Endothelial cell of umbilical vein (primary cell): ENCODE results near the gene TSKU. TPM values are rescaled to one million over a fixed set of nuclear protein-coding genes. Genes with fewer than 3 reads are reported as not detected.

Experiments
- BruUV-seq: library from RNA; stranded (reverse); fragments of 400-500 nt; replicated peaks from 2 replicates; lab custom pipeline; 2021; lab: Mats Ljungman, UMichigan
- CTCF ChIA-PET: fragments of 300-600, 350-600 bp; sonication (Branson Sonifier 250); formaldehyde crosslinking; loops from one replicate; lab custom pipeline; 2021; ENCODE audit warnings: antibody characterized with exemption, inconsistent platforms; lab: Charles Lee
- POLR2A ChIA-PET: fragments of 300-600, 350-600 bp; sonication (Branson Sonifier 250); formaldehyde crosslinking; loops from one replicate; lab custom pipeline; 2021; ENCODE audit warnings: antibody characterized with exemption, inconsistent platforms; lab: Charles Lee
- DNase-seq: peaks from one replicate; pipeline ENCODE4 v3.0.0-alpha.2; 2011; ENCODE audit warnings: low read depth, low spot score
- FAIRE-seq: peaks from 2 replicates; lab custom pipeline; 2011; peaks lifted over from hg19 to GRCh38; lab: Jason Lieb, UNC
- H2AFZ ChIP-seq: 2 replicates; pipeline ENCODE4 v1.6.0; 2012; ENCODE audit warnings: low read depth, low read length, control low read depth, inconsistent platforms
- H3K27ac ChIP-seq: 2 replicates; pipeline ENCODE4 v1.5.1; 2011; ENCODE audit warnings: low read depth, mild to moderate bottlenecking, control low read depth, low read length, moderate library complexity; ENCODE audit not compliant: insufficient read depth
- H3K27me3 ChIP-seq, 2 experiments: 2 replicates each; pipeline versions ENCODE4 v1.6.0 to v1.6.1; 2011; ENCODE audit warnings: low read length in 2 of 2, mixed read lengths in 1 of 2; ENCODE audit not compliant: control insufficient read depth in 2 of 2, insufficient read depth in 2 of 2
- H3K36me3 ChIP-seq, 2 experiments: 2 replicates in 1 of 2; 3 replicates in 1 of 2; pipeline ENCODE4 v1.5.1; 2011; ENCODE audit warnings: low read length in 2 of 2, mild to moderate bottlenecking in 1 of 2, moderate library complexity in 1 of 2; ENCODE audit not compliant: control insufficient read depth in 2 of 2, insufficient read depth in 2 of 2; ENCODE audit errors: extremely low read depth in 1 of 2
- H3K4me1 ChIP-seq: 3 replicates; pipeline ENCODE4 v1.5.1; 2011; ENCODE audit warnings: mild to moderate bottlenecking, low read length; ENCODE audit not compliant: control insufficient read depth, insufficient read depth; ENCODE audit errors: extremely low read depth
- H3K4me2 ChIP-seq: 2 replicates; pipeline ENCODE4 v1.6.1; 2011; ENCODE audit warnings: low read length, control low read depth, mixed read lengths; ENCODE audit not compliant: insufficient read depth
- H3K4me3 ChIP-seq, 3 experiments: fragments of 200-600 bp in 1 of 3; sonication (generic), shearing (Covaris generic) in 1 of 3; replicated peaks in 1 of 3; 2 replicates each; pipeline ENCODE4 v1.5.1; 2011 to 2016; ENCODE audit warnings: control low read depth in 3 of 3, low read length in 3 of 3, mild to moderate bottlenecking in 2 of 3, inconsistent platforms in 1 of 3, low read depth in 1 of 3, moderate library complexity in 1 of 3; ENCODE audit not compliant: insufficient read depth in 1 of 3
- H3K79me2 ChIP-seq: 2 replicates; pipeline ENCODE4 v1.6.0; 2012; ENCODE audit warnings: low read length, inconsistent platforms; ENCODE audit not compliant: control insufficient read depth, insufficient read depth
- H3K9ac ChIP-seq: replicated peaks from 2 replicates; pipeline ENCODE3; 2011; ENCODE audit warnings: low read length, control low read depth; ENCODE audit not compliant: insufficient read depth; ENCODE audit errors: extremely low read depth
- H3K9me1 ChIP-seq: replicated peaks from 3 replicates; pipeline ENCODE4 v1.6.0; 2011; ENCODE audit warnings: mild to moderate bottlenecking, low read length; ENCODE audit not compliant: control insufficient read depth, insufficient read depth; ENCODE audit errors: extremely low read depth
- H3K9me3 ChIP-seq: replicated peaks from 2 replicates; pipeline ENCODE4 v1.5.1; 2012; ENCODE audit warnings: low read length, inconsistent platforms; ENCODE audit not compliant: control insufficient read depth, insufficient read depth
- H4K20me1 ChIP-seq: replicated peaks from 2 replicates; pipeline ENCODE3; 2011; ENCODE audit warnings: mild to moderate bottlenecking, low read length; ENCODE audit not compliant: control insufficient read depth, insufficient read depth; ENCODE audit errors: extremely low read depth
- EZH2 ChIP-seq: IDR thresholded peaks from 2 replicates; pipeline ENCODE4 v1.6.1; 2012; ENCODE audit warnings: borderline replicate concordance, low read depth, mild to moderate bottlenecking, moderate library complexity, low read length, inconsistent platforms; ENCODE audit not compliant: severe bottlenecking
- FOS ChIP-seq: IDR thresholded peaks from 2 replicates; pipeline ENCODE4 v1.6.1; 2011; ENCODE audit warnings: mild to moderate bottlenecking, low read length, moderate library complexity, borderline replicate concordance; ENCODE audit not compliant: insufficient read depth
- GATA2 ChIP-seq: IDR thresholded peaks from 2 replicates; pipeline ENCODE4 v1.7.0; 2011; ENCODE audit warnings: low read depth, mild to moderate bottlenecking, moderate library complexity, mixed read lengths, low read length; ENCODE audit not compliant: insufficient read length, insufficient read depth
- JUN ChIP-seq: IDR thresholded peaks from 2 replicates; pipeline ENCODE4 v1.6.1; 2011; ENCODE audit warnings: borderline replicate concordance, low read depth; ENCODE audit not compliant: insufficient read length, insufficient read depth
- MYC ChIP-seq: IDR thresholded peaks from one replicate; pipeline ENCODE4 v1.6.1; 2011; ENCODE audit warnings: mild to moderate bottlenecking, low read depth, low read length
- POLR2A ChIP-seq: IDR thresholded peaks from 2 replicates; pipeline ENCODE4 v1.6.1; 2012; ENCODE audit warnings: low read depth, mild to moderate bottlenecking, control low read depth, low read length
- POLR2AphosphoS5 ChIP-seq: IDR thresholded peaks from 2 replicates; pipeline ENCODE4 v1.6.1; 2012; ENCODE audit warnings: low read depth, mild to moderate bottlenecking, control low read depth, low read length, moderate library complexity; ENCODE audit not compliant: insufficient read depth
- dilution Hi-C: fragments of 300-500 bp; cut with MboI; formaldehyde crosslinking; loops from one replicate; pipeline ENCODE4 v1.15.0; 2019; ENCODE audit warnings: low sequenced_read_pairs; ENCODE audit not compliant: extremely low pct_ligation_motif_present
- intact Hi-C: fragments of 100-400 bp; cut with micrococcal nuclease; formaldehyde crosslinking; loops from one replicate; pipeline ENCODE4 v1.10.0; 2022
- polyA plus RNA-seq, 4 experiments: library from polyadenylated mRNA; depleted of rRNA in 3 of 4; stranded (reverse) in 3 of 4; unstranded in 1 of 4; fragments of >200 nt; gene quantifications; 2 replicates each; pipeline versions ENCODE4 v1.2.1 to v1.2.3, GENCODE V29; 2011 to 2012; ENCODE audit warnings: missing spikeins in 1 of 4
- total RNA-seq: library from RNA; stranded (reverse); gene quantifications from 2 replicates; pipeline ENCODE4 v1.2.3, GENCODE V29; 2021
- TF ChIP-seq, protein P1 (sequence below): IDR thresholded peaks from 2 replicates; pipeline ENCODE4 v1.6.1; 2011; ENCODE audit not compliant: insufficient read depth, insufficient read length
- TF ChIP-seq, protein P2 (sequence below), 2 donors: IDR thresholded peaks; 1 replicate in 1 of 2; 2 replicates in 1 of 2; pipeline ENCODE4 v1.5.1; 2011; ENCODE audit warnings: low read length in 2 of 2, mild to moderate bottlenecking in 2 of 2, moderate library complexity in 2 of 2, control low read depth in 1 of 2, inconsistent platforms in 1 of 2, low read depth in 1 of 2; ENCODE audit not compliant: insufficient read depth in 1 of 2; ENCODE audit errors: extremely low read depth in 1 of 2

TSKU gene
- total and polyA plus RNA-seq, 2 donors (not counting 3 experiments of a cell fraction or from before 2014, with no cell fraction given): 16.2 to 21.2 TPM

DNA sequence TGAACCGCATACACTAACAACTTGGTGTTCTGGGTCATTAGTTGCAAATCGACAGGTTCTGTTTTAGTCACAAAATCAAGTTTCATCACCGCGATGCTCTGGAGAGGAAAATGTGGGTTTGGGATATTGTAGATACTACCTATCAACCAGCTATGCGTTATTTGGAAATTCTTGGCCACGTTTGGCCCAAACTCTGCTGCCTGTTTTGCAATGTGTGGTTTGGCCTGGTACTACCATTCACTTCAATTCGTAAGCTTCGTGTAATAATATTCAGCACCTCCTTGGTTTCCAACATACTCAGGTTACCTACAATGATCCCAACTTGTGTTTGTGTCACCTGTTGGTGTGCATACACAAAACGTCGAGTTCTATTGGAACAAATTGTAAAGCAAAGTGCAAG, 61.4 kb downstream of the TSKU start:
- BruUV-seq: no TSS peak
- CTCF ChIA-PET: interaction anchor here (5.2 kb wide), 1 partner anchor 75 kb away, joined by 26 read pairs; no protein-coding TSS in a partner anchor
- Histone ChIP-seq H3K4me3 (no peak overlapping the region), H3K4me2 (no peak overlapping the region), H3K9me1 (no peaks in the 10 kb centered on the region), H2AFZ (no peak overlapping the region), H3K9me3 (no peaks in the 10 kb centered on the region), H3K4me1 (peaks cover 8% of the 10 kb centered on the region), H3K27ac (no peak overlapping the region), H3K79me2 (no peaks in the 10 kb centered on the region), H3K36me3 (no peaks in the 10 kb centered on the region), H3K9ac (no peak overlapping the region), H3K27me3 (no peaks in the 10 kb centered on the region), H4K20me1 (no peaks in the 10 kb centered on the region)
- POLR2A ChIA-PET: no interaction called here
- dilution Hi-C loops (no loop called here), intact Hi-C loops (no loop called here)
- TF ChIP-seq MYC (no peak), POLR2A (no peak), JUN (no peak), EZH2 (no peak), POLR2AphosphoS5 (no peak), GATA2 (no peak), FOS (no peak)
- TF ChIP-seq, protein P1, sequence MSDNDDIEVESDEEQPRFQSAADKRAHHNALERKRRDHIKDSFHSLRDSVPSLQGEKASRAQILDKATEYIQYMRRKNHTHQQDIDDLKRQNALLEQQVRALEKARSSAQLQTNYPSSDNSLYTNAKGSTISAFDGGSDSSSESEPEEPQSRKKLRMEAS: no peak
- TF ChIP-seq, protein P2, sequence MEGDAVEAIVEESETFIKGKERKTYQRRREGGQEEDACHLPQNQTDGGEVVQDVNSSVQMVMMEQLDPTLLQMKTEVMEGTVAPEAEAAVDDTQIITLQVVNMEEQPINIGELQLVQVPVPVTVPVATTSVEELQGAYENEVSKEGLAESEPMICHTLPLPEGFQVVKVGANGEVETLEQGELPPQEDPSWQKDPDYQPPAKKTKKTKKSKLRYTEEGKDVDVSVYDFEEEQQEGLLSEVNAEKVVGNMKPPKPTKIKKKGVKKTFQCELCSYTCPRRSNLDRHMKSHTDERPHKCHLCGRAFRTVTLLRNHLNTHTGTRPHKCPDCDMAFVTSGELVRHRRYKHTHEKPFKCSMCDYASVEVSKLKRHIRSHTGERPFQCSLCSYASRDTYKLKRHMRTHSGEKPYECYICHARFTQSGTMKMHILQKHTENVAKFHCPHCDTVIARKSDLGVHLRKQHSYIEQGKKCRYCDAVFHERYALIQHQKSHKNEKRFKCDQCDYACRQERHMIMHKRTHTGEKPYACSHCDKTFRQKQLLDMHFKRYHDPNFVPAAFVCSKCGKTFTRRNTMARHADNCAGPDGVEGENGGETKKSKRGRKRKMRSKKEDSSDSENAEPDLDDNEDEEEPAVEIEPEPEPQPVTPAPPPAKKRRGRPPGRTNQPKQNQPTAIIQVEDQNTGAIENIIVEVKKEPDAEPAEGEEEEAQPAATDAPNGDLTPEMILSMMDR (IDR thresholded peaks at IDR 0.05; ENCODE audit: extremely low read depth in 1 of 2, insufficient read depth in 1 of 2, low read depth in 1 of 2, low read length in 2 of 2): no peak
- DNase-seq: no peak
- no peak for FAIRE-seq
